ENCODE data around the gene VWA8. TPM values are rescaled to one million over a fixed set of nuclear protein-coding genes. Genes with fewer than 3 reads are reported as not detected.
A peak's percentile ranks its signal among the peaks of the same experiment; 100 is the strongest.
"Not testable (repeated sequence)": the region's sequence is repeated elsewhere in the genome, so short reads cannot be mapped to it uniquely, and the experiment has no call there.

VWA8 gene
- total RNA-seq, 4 donors from 2014 or later: 19.5 to 26.2 (median 21.6) TPM

GRCh38 chr13:41577436-41577835 is 383.5 kb downstream of the VWA8 start:
- Histone ChIP-seq H3K9me3 (no peaks in the 10 kb centered on the region), H3K27ac (replicated peaks in 1 of 4) (peak overlapping the region in 2 of 4 donors; percentile 18 to 25), H3K4me1 (peaks cover 0 to 3% (median 0%) of the 10 kb centered on the region in 4 donors), H3K4me3 (no peak overlapping the region), H3K36me3 (peaks cover 0 to 17% (median 2%) of the 10 kb centered on the region in 4 donors), H3K27me3 (no peaks in the 10 kb centered on the region)
- WGBS: 61% methylated on average over 4 of the region's 4 CpGs
- intact Hi-C loops (cut with DNase I): no loop called here
- peak; percentile 28 to 44 for TF ChIP-seq POLR2AphosphoS5 (IDR thresholded peaks at IDR 0.05)
- no peak for TF ChIP-seq POLR2A (IDR thresholded peaks at IDR 0.05; ENCODE audit: low read depth)
- DNase-seq (ENCODE audit: extremely low spot score): no peak

GRCh38 chr13:41573640-41574039 is 387.3 kb downstream of the VWA8 start:
- H3K4me3 ChIP-seq; intact Hi-C loops (cut with DNase I); H3K4me1 ChIP-seq; H3K27me3 ChIP-seq; DNase-seq (ENCODE audit: extremely low spot score); H3K27ac ChIP-seq (replicated peaks in 1 of 4); H3K9me3 ChIP-seq: not testable (repeated sequence)
- 99% methylated on average over 18 of the region's 19 CpGs for WGBS
- H3K36me3 ChIP-seq: peaks cover 0 to 28% (median 2%) of the 10 kb centered on the region in 4 donors

- intact Hi-C loops (cut with DNase I); DNase-seq (ENCODE audit: extremely low spot score): not testable (repeated sequence)
- WGBS: 100% methylated on average over 9 of the region's 33 CpGs
Observed at GRCh38 chr13:41571817-41572340, 389.0 kb downstream of the VWA8 start.

GRCh38 chr13:41568972-41569351 is 391.9 kb downstream of the VWA8 start:
- Histone ChIP-seq H3K4me1 (peaks cover 0 to 8% (median 5%) of the 10 kb centered on the region in 4 donors), H3K9me3 (no peaks in the 10 kb centered on the region), H3K27me3 (no peaks in the 10 kb centered on the region), H3K4me3 (no peak overlapping the region), H3K36me3 (peaks cover 6 to 33% (median 11%) of the 10 kb centered on the region in 4 donors), H3K27ac (replicated peaks in 1 of 4) (peak overlapping the region in 1 of 4 donors; percentile 19)
- intact Hi-C loops (cut with DNase I): no loop called here
- TF ChIP-seq POLR2AphosphoS5 (IDR thresholded peaks at IDR 0.05): no peak
- TF ChIP-seq CTCF (IDR thresholded peaks at IDR 0.05): no peak
- no peak for TF ChIP-seq POLR2A (IDR thresholded peaks at IDR 0.05; ENCODE audit: low read depth)
- TF ChIP-seq EP300 (IDR thresholded peaks at IDR 0.05): no peak
- DNase-seq (ENCODE audit: extremely low spot score): no peak
- 74% methylated on average over 3 of the region's 3 CpGs for WGBS

More at GRCh38 chr13:41571817-41572340, 389.0 kb downstream of the VWA8 start:
- peaks cover 6 to 44% (median 11%) of the 10 kb centered on the region in 4 donors for H3K36me3 ChIP-seq
- H3K4me3 ChIP-seq; H3K27ac ChIP-seq (replicated peaks in 1 of 4); H3K27me3 ChIP-seq; H3K4me1 ChIP-seq; H3K9me3 ChIP-seq: not testable (repeated sequence)

GRCh38 chr13:41568143-41568971 is 392.6 kb downstream of the VWA8 start:
- H3K4me3 ChIP-seq: no peak overlapping the region
- H3K9me3 ChIP-seq: no peaks in the 10 kb centered on the region
- peaks cover 6 to 33% (median 11%) of the 10 kb centered on the region in 4 donors for H3K36me3 ChIP-seq
- intact Hi-C loops (cut with DNase I): no loop called here
- peaks cover 0 to 14% (median 9%) of the 10 kb centered on the region in 4 donors for H3K4me1 ChIP-seq
- 91% methylated on average over 9 of the region's 9 CpGs for WGBS
- H3K27me3 ChIP-seq: no peaks in the 10 kb centered on the region
- peak overlapping the region in 1 of 4 donors; percentile 12 for H3K27ac ChIP-seq (replicated peaks in 1 of 4)
- DNase-seq (ENCODE audit: extremely low spot score): no peak
- no peak for TF ChIP-seq POLR2AphosphoS5 (IDR thresholded peaks at IDR 0.05)
- TF ChIP-seq POLR2A (IDR thresholded peaks at IDR 0.05; ENCODE audit: low read depth): no peak
- TF ChIP-seq EP300 (IDR thresholded peaks at IDR 0.05): no peak
- TF ChIP-seq CTCF (IDR thresholded peaks at IDR 0.05): no peak

GRCh38 chr13:41567363-41567762 is 393.5 kb downstream of the VWA8 start:
- TF ChIP-seq CTCF (IDR thresholded peaks at IDR 0.05) (no peak), EP300 (IDR thresholded peaks at IDR 0.05) (no peak), POLR2AphosphoS5 (IDR thresholded peaks at IDR 0.05) (no peak)
- Histone ChIP-seq H3K27me3 (no peaks in the 10 kb centered on the region), H3K9me3 (no peaks in the 10 kb centered on the region), H3K4me3 (no peak overlapping the region), H3K4me1 (peaks cover 9 to 20% (median 18%) of the 10 kb centered on the region in 4 donors), H3K36me3 (peaks cover 6 to 33% (median 11%) of the 10 kb centered on the region in 4 donors), H3K27ac (replicated peaks in 1 of 4) (no peak overlapping the region)
- 80% methylated on average over 2 of the region's 2 CpGs for WGBS
- intact Hi-C loops (cut with DNase I): no loop called here
- no peak for DNase-seq (ENCODE audit: extremely low spot score)
